WTC11 (cell line): ENCODE measurements around the gene PIRT.

ENCODE experiments used
- CTCF ChIP-seq: fragments of 200-600 bp; IDR thresholded peaks from 2 replicates; pipeline ENCODE4 v1.8.0; 2022; ENCODE audit warnings: antibody characterized with exemption
- ELF4 ChIP-seq: sonication (generic); formaldehyde crosslinking; IDR thresholded peaks from 2 replicates; pipeline ENCODE4 v1.8.1; 2022; ENCODE audit warnings: low read depth, mild to moderate bottlenecking, moderate library complexity, missing genetic modification reagents
- FOXJ3 ChIP-seq: sonication (generic); formaldehyde crosslinking; IDR thresholded peaks from 2 replicates; pipeline ENCODE4 v1.9.0; 2021; ENCODE audit warnings: missing genetic modification reagents, mild to moderate bottlenecking, borderline replicate concordance
- GABPB1 ChIP-seq: sonication (generic); formaldehyde crosslinking; IDR thresholded peaks from 2 replicates; pipeline ENCODE4 v1.8.1; 2023; ENCODE audit warnings: mild to moderate bottlenecking, missing genetic modification reagents
- IRF2 ChIP-seq: sonication (generic); formaldehyde crosslinking; IDR thresholded peaks from 2 replicates; pipeline ENCODE4 v1.8.0; 2022; ENCODE audit warnings: low read depth, missing genetic modification reagents, borderline replicate concordance
- JAZF1 ChIP-seq: fragments of 250-450 bp; sonication (Bioruptor Pico); IDR thresholded peaks from 2 replicates; pipeline ENCODE4 v1.9.0; 2021; ENCODE audit warnings: moderate library complexity, mild to moderate bottlenecking, inconsistent platforms
- KAT7 ChIP-seq: sonication (generic); formaldehyde crosslinking; IDR thresholded peaks from 2 replicates; pipeline ENCODE4 v1.8.1; 2023; ENCODE audit warnings: missing genetic modification reagents, mild to moderate bottlenecking, borderline replicate concordance
- SP1 ChIP-seq: sonication (generic); formaldehyde crosslinking; conservative IDR thresholded peaks from 2 replicates; pipeline ENCODE4 v1.8.1; 2022; ENCODE audit warnings: missing genetic modification reagents
- STAT6 ChIP-seq: sonication (generic); formaldehyde crosslinking; conservative IDR thresholded peaks from 2 replicates; pipeline ENCODE4 v1.8.1; 2023; ENCODE audit warnings: mild to moderate bottlenecking, low read depth, missing genetic modification reagents, moderate library complexity
- ZBTB21 ChIP-seq: sonication (generic); formaldehyde crosslinking; IDR thresholded peaks from 2 replicates; pipeline ENCODE4 v1.8.1; 2023; ENCODE audit warnings: mild to moderate bottlenecking, missing genetic modification reagents, borderline replicate concordance
- ZNF121 ChIP-seq: sonication (generic); formaldehyde crosslinking; IDR thresholded peaks from 2 replicates; pipeline ENCODE4 v1.8.0; 2023; ENCODE audit warnings: missing genetic modification reagents
- ZSCAN18 ChIP-seq: fragments of 250-450 bp; sonication (Bioruptor Pico); IDR thresholded peaks from 2 replicates; pipeline ENCODE4 v2.1.2; 2022; ENCODE audit warnings: mild to moderate bottlenecking, moderate library complexity

- TF ChIP-seq CTCF: no peak
- no peak for TF ChIP-seq ZBTB21 (CRISPR knock-in tag)
- no peak for TF ChIP-seq FOXJ3 (CRISPR knock-in tag)
- no peak for TF ChIP-seq STAT6 (CRISPR knock-in tag)
- no peak for TF ChIP-seq ZSCAN18
- no peak for TF ChIP-seq JAZF1 (CRISPR knock-in tag)
- no peak for TF ChIP-seq SP1 (CRISPR knock-in tag)
- TF ChIP-seq IRF2: no peak
- TF ChIP-seq ZNF121 (CRISPR knock-in tag): no peak
- no peak for TF ChIP-seq GABPB1 (CRISPR knock-in tag)
- no peak for TF ChIP-seq ELF4 (CRISPR knock-in tag)
- no peak for TF ChIP-seq KAT7 (CRISPR knock-in tag)
These were observed 58.3 kb downstream of the PIRT start for GRCh38 chr17:10779609-10780008.
